HG02840 (cell line): ENCODE data around the gene WDR88.
"Not testable (repeated sequence)": the region's sequence is repeated elsewhere in the genome, so short reads cannot be mapped to it uniquely, and the experiment has no call there.

Experiments used
- ATAC-seq: cut with Tn5 transposase; IDR thresholded peaks from one replicate; pipeline ENCODE4 v1.9.1; 2021; ENCODE audit warnings: mild to moderate bottlenecking, moderate library complexity, moderate number of reproducible peaks; ENCODE audit not compliant: unreplicated experiment, low FRiP score

The WDR88 gene

DNA sequence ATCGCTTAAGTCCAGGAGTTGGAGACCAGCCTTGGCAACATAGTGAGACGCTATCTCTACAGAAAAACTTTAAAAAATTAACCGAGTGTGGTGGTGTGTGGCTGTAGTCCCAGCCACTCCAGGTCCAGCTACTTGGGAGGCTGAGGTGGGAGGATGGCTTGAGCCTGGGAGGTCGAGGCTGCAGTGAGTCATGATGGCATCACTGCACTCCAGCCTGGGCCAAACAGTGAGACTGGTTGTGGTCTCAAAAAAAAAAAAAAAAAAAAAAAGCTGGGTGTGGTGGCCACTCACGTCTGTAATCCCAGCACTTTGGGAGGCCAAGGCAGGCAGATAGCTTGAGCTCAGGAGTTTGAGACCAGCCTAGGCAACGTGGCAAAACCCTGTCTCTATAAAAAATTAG, 34.1 kb downstream of the WDR88 start:
- not testable (repeated sequence) for ATAC-seq

GRCh38 chr19:33167438-33167837, 35.5 kb downstream of the WDR88 start:
- no peak for ATAC-seq

DNA sequence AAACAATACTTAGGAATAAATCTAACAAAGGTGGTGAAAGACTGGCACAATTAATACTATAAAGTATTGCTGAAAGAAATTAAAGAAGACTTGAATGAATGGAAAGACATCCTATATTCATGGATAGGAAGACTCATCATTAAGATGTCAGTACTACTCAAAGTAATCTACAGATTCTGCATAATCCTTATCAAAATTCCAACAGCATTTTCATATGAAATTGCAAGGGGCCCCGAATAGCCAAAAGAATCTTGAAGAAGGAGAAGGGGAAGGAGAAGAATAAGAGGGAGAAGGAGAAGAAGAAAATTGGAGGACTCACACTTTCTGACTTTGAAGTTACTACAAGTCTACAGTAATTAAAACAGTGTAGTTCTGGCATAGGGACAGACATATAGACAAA, 36.6 kb downstream of the WDR88 start:
- no peak for ATAC-seq

DNA sequence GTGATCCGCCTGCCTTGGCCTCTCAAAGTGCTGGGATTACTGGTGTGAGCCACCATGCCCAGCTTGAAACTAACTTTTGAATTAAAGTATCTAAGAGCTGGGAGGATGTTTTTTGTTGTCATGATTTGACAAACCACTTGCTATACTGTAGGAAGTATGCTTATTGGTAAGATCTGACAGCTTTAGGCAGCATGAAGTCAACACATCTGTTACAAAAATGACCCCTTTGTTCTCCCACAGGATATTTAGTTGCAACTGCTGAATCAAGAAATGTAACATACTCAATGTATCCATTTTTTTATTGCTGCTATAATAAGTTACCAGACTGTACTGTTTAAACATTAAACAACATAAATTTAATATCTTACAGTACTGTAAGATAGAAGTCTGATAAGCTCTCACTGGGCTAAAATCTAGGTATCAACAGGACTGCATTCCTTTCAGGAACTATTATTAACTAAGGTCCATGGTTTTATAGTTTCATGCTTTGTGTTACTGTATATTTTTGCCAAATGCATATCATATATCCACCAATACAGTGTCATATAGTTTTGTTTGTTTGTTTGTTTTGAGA, 39.4 kb downstream of the WDR88 start:
- no peak for ATAC-seq

- no peak for ATAC-seq
These were observed 40.0 kb downstream of the WDR88 start for GRCh38 chr19:33171916-33172359.

DNA sequence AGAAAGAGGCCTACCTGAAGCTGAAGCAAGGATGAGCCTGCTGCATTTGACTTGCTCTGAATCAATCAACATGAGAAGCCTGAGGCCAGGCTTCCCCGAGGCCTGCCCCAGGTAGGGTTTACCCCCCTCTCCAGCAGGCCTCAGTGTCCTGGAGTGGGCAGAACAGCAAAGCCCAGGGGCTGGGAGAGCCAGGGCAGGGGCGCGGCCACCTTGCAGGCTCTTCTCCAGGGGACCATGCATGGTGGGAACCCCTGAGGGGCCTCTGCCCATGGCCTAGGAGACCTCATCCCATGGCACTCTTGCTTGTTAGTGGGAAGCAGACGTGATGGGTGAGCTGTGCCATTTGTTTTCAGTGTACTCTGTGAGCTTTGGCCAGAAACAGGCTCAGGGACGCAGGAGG, 42.3 kb downstream of the WDR88 start:
- ATAC-seq, result no peak

- no peak for ATAC-seq
These were observed 43.4 kb downstream of the WDR88 start for GRCh38 chr19:33175156-33175782.

- ATAC-seq, result no peak
These were observed 44.2 kb downstream of the WDR88 start for GRCh38 chr19:33175886-33176669.

DNA sequence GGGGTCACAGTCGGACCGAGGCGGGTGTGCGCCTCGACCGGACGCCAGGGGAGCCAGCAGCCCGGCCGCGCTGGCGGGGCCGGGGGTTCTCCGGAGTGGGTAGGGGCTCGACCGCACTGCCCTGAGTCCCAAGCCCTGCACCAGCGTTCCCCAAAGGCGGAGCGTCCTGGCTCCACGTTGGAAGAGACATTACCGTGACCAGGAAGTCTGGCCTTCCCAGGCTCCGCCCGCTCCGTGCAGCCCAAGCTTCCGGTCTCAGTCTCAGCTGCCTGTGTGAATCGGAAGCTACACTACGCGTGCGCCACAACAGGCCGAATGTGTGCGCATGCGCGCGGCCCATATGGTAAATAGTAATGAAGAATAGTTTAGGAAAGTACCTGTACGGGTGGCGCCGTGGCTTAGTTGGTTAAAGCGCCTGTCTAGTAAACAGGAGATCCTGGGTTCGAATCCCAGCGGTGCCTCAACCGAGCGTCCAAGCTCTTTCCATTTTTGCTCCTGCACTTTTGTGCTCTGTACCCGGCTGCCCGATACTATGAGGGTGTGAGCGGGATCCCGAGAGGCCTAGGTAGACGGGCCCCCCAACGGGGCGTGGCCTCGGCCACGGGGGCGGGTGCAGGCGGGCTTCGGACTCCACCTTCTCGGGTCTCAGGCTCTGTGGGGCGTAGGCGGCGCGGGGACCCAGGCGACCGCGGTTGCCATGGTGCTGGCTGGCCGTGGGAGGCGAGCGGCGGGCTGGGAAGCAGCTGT, 44.9 kb downstream of the WDR88 start:
- ATAC-seq, result peak; percentile 85

DNA sequence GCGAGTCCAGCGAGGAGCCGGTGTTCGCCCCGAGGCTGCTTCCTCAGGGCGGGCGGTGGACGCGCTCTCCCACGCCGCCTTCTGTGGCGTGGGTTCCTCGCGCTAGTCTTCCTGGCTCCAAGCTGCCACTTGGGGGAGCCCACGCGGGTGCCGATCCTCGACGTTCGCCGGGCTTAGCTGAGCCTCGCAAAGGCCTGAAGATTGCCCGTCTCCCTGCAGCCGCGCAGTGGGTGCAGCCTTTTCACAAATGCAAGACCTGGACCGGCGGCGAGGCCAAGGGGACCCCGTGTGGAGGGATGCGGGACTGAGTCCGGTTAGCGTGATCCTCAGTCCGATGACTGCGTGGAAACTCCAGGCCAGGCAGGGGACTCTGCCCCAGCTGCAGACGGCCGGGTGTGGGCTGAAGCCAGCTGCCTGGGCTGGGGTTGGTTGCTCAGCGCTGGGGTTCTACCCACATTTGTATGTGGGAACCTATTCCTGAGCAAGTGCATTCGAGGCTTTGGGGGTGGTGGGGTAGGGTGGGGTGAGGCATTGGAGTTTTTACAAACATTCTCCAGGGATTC, 45.6 kb downstream of the WDR88 start:
- no peak for ATAC-seq

DNA sequence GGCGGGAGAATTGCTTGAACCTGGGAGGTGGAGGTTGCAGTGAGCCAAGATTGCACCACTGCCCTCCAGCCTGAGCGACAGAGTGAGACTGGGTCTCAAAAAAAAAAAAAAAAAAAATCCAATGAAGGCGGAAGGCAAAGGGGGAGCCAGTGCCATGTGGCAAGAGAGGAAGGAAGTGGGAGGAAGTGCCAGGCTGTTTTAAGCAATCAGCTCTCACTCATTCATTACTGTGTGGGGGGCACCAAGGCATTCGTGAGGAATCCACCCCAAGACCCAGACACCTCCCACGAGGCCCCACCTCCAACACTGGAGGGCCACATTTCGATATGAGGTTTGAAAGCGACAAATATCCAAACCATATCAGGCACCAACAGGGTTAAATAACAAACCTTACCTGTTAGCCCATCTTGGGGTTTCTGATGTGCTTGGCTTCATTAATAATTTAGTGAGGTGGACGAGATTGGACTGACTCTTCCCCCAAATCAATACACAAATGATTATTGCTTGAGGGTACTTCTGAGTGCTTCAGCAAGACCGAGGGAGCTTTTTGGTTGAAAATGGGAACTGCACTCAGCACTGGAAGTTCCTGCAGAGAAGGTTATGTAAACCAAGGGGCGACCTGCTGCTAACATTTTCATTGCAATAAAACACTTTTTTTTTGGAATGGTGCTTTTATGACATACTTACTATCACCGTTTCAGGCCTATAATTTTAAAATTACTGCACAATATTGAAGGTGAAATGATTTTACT, 54.7 kb downstream of the WDR88 start:
- ATAC-seq, result no peak

GRCh38 chr19:33187183-33187540, 55.2 kb downstream of the WDR88 start:
- no peak for ATAC-seq

GRCh38 chr19:33189453-33189852, 57.5 kb downstream of the WDR88 start:
- no peak for ATAC-seq

- ATAC-seq, result not testable (repeated sequence)
These were observed 59.2 kb downstream of the WDR88 start for GRCh38 chr19:33191092-33191491.

- no peak for ATAC-seq
These were observed 59.6 kb downstream of the WDR88 start for GRCh38 chr19:33191501-33191900.

DNA sequence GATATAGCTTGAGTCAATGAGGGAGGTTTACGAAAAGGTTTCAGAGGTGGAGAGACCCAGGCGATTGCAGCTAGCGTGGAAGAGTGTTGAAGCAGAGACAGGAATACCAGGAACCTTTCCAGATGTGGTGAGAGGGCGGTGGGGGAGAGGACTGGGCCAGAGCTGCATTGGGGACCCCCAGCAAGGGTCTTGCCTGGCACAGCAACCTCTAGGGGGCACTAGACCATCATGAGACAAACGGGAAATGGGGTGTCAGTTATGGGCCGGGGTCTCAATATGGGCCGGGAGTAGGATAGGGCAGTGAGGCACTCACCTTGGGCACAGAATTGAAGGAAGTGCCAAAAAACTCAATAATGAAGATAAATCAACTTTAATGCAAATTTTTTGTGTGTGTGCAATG, 60.1 kb downstream of the WDR88 start:
- no peak for ATAC-seq

- ATAC-seq, result no peak
These were observed 61.5 kb downstream of the WDR88 start for GRCh38 chr19:33193269-33193864.

- ATAC-seq, result no peak
These were observed 62.0 kb downstream of the WDR88 start, which contains the start of gene LRP3 for GRCh38 chr19:33193865-33194362. TSS of gene LRP3 (plus strand) at chr19:33194330. CDS start at chr19:33194786, 456 bp downstream.

GRCh38 chr19:33194532-33194885, 62.6 kb downstream of the WDR88 start:
- no peak for ATAC-seq
